Measurements from ENCODE around the gene ABLIM3.
"Not testable (repeated sequence)": the region's sequence is repeated elsewhere in the genome, so short reads cannot be mapped to it uniquely, and the experiment has no call there.

GRCh38 chr5:149187617-149188016, 46.3 kb downstream of the ABLIM3 start:
- not testable (repeated sequence) for TF ChIP-seq CTCF, POLR2A (IDR thresholded peaks at IDR 0.05)
